Gastrocnemius medialis (tissue), 4 donors: ENCODE measurements around the gene ZNF350.

Source experiments
- CTCF ChIP-seq, 5 experiments: fragments of 450-650 bp in 3 of 5; fragments of 200-600 bp in 2 of 5; sonication (generic) in 2 of 5; IDR thresholded peaks in 4 of 5; conservative IDR thresholded peaks in 1 of 5; 1 replicate in 4 of 5; 2 replicates in 1 of 5; pipeline ENCODE4 v1.5.1; 2016 to 2019; ENCODE audit warnings: antibody characterized with exemption in 5 of 5, mild to moderate bottlenecking in 3 of 5, moderate library complexity in 3 of 5
- POLR2A ChIP-seq, 2 donors: fragments of 450-650 bp; IDR thresholded peaks; one replicate each; pipeline ENCODE4 v1.6.1; 2017; ENCODE audit warnings: antibody characterized with exemption in 2 of 2, mild to moderate bottlenecking in 2 of 2, moderate library complexity in 2 of 2

- TF ChIP-seq CTCF (IDR thresholded peaks at IDR 0.05 in 4 of 5, conservative IDR thresholded peaks at IDR 0.05 in 1 of 5), result no peak
- no peak for TF ChIP-seq POLR2A (IDR thresholded peaks at IDR 0.05)
These were observed 9.3 kb downstream of the ZNF350 start for GRCh38 chr19:51977346-51977745.
